Ascending aorta (tissue), 2 donors: ENCODE results near the gene MARCHF9. TPM values are rescaled to one million over a fixed set of nuclear protein-coding genes. Genes with fewer than 3 reads are reported as not detected.

Experiments used
- DNase-seq, 2 donors: peaks; one replicate each; pipeline ENCODE4 v3.0.0-alpha.2; 2019; ENCODE audit warnings: low spot score in 2 of 2
- H3K27ac ChIP-seq, 2 donors: fragments of 200-600 bp; sonication (generic); one replicate each; pipeline ENCODE4 v1.5.1; 2016 to 2017; ENCODE audit warnings: mild to moderate bottlenecking in 1 of 2
- H3K27me3 ChIP-seq: fragments of 200-600 bp; sonication (generic); one replicate; pipeline ENCODE4 v1.5.1; 2017
- H3K36me3 ChIP-seq, 2 donors: fragments of 200-600 bp; sonication (generic); one replicate each; pipeline ENCODE4 v1.5.1; 2016
- H3K4me1 ChIP-seq, 2 donors: fragments of 200-600 bp; sonication (generic); one replicate each; pipeline ENCODE4 v1.5.1; 2016 to 2017; ENCODE audit warnings: mild to moderate bottlenecking in 1 of 2
- H3K4me3 ChIP-seq, 2 donors: fragments of 200-600 bp; sonication (generic); one replicate each; pipeline ENCODE4 v1.5.1; 2016 to 2017; ENCODE audit warnings: mild to moderate bottlenecking in 1 of 2
- H3K9me3 ChIP-seq, 2 donors: fragments of 200-600 bp; sonication (generic); one replicate each; pipeline ENCODE4 v1.5.1; 2016
- intact Hi-C: fragments of 100-400 bp; cut with DNase I; formaldehyde crosslinking; loops from one replicate; pipeline ENCODE4 v1.15.1; 2023
- total RNA-seq: library from RNA; depleted of rRNA; stranded (reverse); fragments of >200 nt; gene quantifications from one replicate; pipeline ENCODE4 v1.1.0, GENCODE V29; 2016
- TF ChIP-seq, protein P1 (sequence below), 3 experiments: fragments of 200-600 bp in 2 of 3; fragments of 450-650 bp in 1 of 3; sonication (generic) in 2 of 3; IDR thresholded peaks; one replicate each; pipeline ENCODE4 v1.5.1; 2016 to 2019; ENCODE audit warnings: antibody characterized with exemption in 3 of 3, mild to moderate bottlenecking in 1 of 3, moderate library complexity in 1 of 3

Gene MARCHF9
- total RNA-seq, 1 donor from 2014 or later: 8.4 TPM

DNA sequence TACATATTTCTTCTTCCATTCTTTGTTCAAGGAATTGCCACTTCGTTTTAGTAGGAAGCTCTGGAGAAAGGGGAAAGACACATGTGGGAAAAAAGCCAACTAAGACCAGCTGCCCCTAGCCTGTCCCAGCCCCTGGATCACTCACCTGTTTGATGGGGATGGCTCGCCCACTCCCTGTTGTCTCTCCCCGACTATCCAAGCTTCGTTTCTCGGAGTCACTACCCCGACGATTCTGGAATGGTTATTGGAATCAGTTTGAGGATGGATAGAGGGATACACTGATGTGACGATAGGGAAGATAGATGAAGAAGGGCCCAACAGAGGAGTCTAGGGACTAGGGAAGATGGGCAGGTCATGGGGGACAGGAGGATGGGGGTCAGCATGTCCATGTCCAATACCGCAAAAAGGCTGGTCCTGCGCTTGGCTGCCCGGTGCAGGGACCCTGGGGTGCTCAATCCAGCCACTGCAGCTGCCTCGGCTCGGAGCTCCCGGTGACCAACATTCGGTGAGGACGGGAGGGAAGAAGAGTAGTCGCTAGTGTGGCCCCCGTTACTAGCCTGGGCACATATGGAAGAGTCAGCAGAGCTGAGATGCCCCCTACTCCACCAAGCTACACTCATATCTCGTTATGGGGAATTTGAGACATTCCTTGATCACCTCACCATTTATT is 23.4 kb upstream of the MARCHF9 start:
- Histone ChIP-seq H3K27ac (no peak overlapping the region), H3K4me3 (no peak overlapping the region), H3K36me3 (no peaks in the 10 kb centered on the region), H3K27me3 (peaks cover 10% of the 10 kb centered on the region), H3K9me3 (no peaks in the 10 kb centered on the region), H3K4me1 (peaks cover 6 to 8% of the 10 kb centered on the region in 2 donors)
- TF ChIP-seq, protein P1, sequence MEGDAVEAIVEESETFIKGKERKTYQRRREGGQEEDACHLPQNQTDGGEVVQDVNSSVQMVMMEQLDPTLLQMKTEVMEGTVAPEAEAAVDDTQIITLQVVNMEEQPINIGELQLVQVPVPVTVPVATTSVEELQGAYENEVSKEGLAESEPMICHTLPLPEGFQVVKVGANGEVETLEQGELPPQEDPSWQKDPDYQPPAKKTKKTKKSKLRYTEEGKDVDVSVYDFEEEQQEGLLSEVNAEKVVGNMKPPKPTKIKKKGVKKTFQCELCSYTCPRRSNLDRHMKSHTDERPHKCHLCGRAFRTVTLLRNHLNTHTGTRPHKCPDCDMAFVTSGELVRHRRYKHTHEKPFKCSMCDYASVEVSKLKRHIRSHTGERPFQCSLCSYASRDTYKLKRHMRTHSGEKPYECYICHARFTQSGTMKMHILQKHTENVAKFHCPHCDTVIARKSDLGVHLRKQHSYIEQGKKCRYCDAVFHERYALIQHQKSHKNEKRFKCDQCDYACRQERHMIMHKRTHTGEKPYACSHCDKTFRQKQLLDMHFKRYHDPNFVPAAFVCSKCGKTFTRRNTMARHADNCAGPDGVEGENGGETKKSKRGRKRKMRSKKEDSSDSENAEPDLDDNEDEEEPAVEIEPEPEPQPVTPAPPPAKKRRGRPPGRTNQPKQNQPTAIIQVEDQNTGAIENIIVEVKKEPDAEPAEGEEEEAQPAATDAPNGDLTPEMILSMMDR (IDR thresholded peaks at IDR 0.05): no peak
- DNase-seq: peak in 1 of 2 donors; percentile 37
- intact Hi-C loops: no loop called here

DNA sequence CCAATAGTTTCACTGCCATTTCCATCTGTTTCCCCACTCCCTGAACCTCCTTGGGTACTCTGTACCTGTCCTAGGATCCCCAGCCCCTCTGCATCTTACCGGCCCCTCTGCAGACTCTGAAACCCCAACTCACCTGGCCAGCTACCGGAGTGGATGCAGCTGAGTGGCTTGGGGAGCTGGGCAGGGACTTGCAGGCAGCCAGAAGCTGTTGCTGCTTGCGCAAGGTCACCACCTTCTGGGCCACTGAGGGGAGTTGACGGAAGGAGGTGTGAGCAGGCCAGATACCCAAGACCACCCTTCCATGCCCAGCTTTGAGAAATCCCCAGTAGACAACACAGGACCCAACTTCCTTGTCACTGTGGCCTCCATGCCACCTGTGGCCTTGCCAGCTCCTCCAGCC is 22.6 kb upstream of the MARCHF9 start:
- H3K36me3 ChIP-seq: no peaks in the 10 kb centered on the region
- no peak for DNase-seq
- TF ChIP-seq, protein P1 (IDR thresholded peaks at IDR 0.05): no peak
- no peak overlapping the region for H3K4me3 ChIP-seq
- no peaks in the 10 kb centered on the region for H3K9me3 ChIP-seq
- H3K27me3 ChIP-seq: peaks cover 13% of the 10 kb centered on the region
- intact Hi-C loops: no loop called here
- H3K4me1 ChIP-seq: peaks cover 5 to 9% of the 10 kb centered on the region in 2 donors
- H3K27ac ChIP-seq: no peak overlapping the region

DNA sequence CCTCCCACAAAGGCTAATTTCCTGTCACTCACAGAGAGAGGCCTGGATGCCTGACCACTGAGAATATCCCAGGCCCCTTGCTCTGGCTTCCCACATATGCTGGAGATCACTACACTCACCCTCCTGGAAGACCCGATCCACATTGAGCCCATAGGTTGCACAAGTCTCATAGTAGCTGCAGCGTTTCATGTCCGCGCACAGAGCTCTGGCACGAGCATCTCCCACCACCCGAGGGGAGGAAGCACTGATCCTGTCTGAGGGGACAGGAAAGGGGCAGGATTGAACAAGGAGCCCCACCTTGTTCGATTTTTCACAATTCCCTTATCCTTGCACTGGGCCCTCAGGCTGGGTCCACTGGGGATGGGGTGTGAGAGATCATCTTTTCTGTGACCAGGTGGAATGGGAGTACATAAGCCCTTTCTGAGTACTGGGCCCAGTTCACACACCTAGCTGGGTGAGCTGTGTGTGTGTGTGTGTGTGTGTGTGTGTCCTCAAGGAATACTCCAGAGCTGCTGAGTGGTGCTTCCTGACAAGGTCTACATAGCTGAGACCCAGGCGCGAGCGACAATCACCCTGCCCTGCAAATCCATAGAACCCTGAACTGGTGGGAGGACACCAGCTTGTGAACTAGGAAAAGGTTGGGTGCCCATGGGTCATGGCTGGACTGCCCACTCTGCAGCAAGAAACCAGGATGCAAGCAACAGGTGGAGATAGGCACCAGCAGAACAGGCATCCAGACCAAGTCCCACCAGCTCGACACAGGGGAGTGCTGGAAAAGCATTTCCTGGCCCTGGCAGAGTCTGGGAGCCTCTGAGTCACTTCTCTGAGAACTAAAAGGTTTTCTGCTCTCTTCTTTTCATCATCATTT is 21.9 kb upstream of the MARCHF9 start:
- Histone ChIP-seq H3K4me1 (peaks cover 11 to 16% of the 10 kb centered on the region in 2 donors), H3K4me3 (no peak overlapping the region), H3K27ac (no peak overlapping the region), H3K36me3 (no peaks in the 10 kb centered on the region), H3K9me3 (no peaks in the 10 kb centered on the region), H3K27me3 (peaks cover 20% of the 10 kb centered on the region)
- intact Hi-C loops: no loop called here
- no peak for DNase-seq
- TF ChIP-seq, protein P1 (IDR thresholded peaks at IDR 0.05): no peak

DNA sequence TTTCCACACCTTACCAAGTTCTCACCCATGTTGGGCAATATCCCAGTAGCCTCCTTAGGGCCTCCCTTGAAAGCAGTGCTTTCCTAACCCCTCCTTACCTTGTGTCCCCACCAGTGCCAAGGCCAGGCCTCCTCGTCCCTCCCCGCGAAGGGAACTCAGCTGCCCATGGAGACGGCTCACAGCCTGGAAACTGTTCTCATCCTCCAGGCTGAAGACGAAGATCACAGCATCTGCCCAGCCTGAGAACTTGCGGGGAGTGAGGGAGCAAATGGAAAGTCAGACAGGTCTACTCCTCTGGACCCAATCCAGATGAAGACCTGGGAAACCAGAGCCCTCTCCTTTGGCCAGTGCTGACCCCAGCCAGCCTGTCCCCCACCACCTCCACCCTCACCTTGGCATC is 21.0 kb upstream of the MARCHF9 start:
- Histone ChIP-seq H3K27ac (no peak overlapping the region), H3K4me1 (peaks cover 21 to 24% of the 10 kb centered on the region in 2 donors), H3K9me3 (no peaks in the 10 kb centered on the region), H3K27me3 (peaks cover 29% of the 10 kb centered on the region), H3K4me3 (no peak overlapping the region), H3K36me3 (no peaks in the 10 kb centered on the region)
- no peak for DNase-seq
- TF ChIP-seq, protein P1 (IDR thresholded peaks at IDR 0.05): no peak
- intact Hi-C loops: no loop called here

DNA sequence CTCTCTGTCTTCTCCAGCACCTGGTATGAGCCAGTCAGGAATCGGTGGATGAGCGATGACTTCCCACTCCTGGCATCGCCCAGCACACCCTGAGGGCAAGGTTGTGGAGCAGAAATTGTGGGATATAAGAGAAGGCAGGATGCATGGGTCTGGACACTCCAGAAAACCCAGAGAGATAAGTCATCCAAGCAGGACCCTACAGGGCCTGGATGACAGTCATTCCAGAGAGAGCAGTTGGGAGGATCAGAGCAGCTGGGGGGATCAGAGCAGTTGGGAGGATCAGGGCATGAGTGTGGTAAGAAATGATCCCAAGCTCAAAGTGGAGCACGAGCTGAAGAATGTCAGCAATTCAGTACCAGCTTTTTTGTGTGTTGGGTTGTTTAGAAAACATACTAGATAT is 20.3 kb upstream of the MARCHF9 start:
- no peaks in the 10 kb centered on the region for H3K36me3 ChIP-seq
- H3K27ac ChIP-seq: no peak overlapping the region
- intact Hi-C loops: no loop called here
- DNase-seq: no peak
- H3K9me3 ChIP-seq: no peaks in the 10 kb centered on the region
- peaks cover 24% of the 10 kb centered on the region in 2 donors for H3K4me1 ChIP-seq
- peaks cover 33% of the 10 kb centered on the region for H3K27me3 ChIP-seq
- TF ChIP-seq, protein P1 (IDR thresholded peaks at IDR 0.05): no peak
- no peak overlapping the region for H3K4me3 ChIP-seq
